ENCODE measurements around the gene KCNMB2. TPM values are rescaled to one million over a fixed set of nuclear protein-coding genes. Genes with fewer than 3 reads are reported as not detected.

Gene KCNMB2
- total and polyA plus RNA-seq, 8 donors, result 0.69 to 38.0 (median 2.3) TPM

- Histone ChIP-seq H3K27ac (no peak overlapping the region), H3K9me3 (no peaks in the 10 kb centered on the region), H3K27me3 (no peaks in the 10 kb centered on the region), H3K36me3 (no peaks in the 10 kb centered on the region), H3K4me1 (no peaks in the 10 kb centered on the region), H3K4me3 (no peak overlapping the region)
- intact Hi-C loops (cut with DNase I), result no loop called here
- FAIRE-seq, result no peak
- TF ChIP-seq CTCF (IDR thresholded peaks at IDR 0.05), result no peak
- 58 to 63% methylated on average over 3 of the region's 3 CpGs for WGBS, 2 donors
- DNase-seq, result no peak
- ATAC-seq, result no peak
Measured at GRCh38 chr3:178623666-178624255, 87.5 kb downstream of the KCNMB2 start.

GRCh38 chr3:178624276-178624675, 88.0 kb downstream of the KCNMB2 start:
- no peak for TF ChIP-seq CTCF (IDR thresholded peaks at IDR 0.05)
- no peak for ATAC-seq
- Histone ChIP-seq H3K27me3 (no peaks in the 10 kb centered on the region), H3K36me3 (no peaks in the 10 kb centered on the region), H3K27ac (no peak overlapping the region), H3K9me3 (no peaks in the 10 kb centered on the region), H3K4me3 (no peak overlapping the region), H3K4me1 (no peaks in the 10 kb centered on the region)
- intact Hi-C loops (cut with DNase I), result no loop called here
- DNase-seq, result no peak
- FAIRE-seq, result no peak

GRCh38 chr3:178625053-178625600, 88.9 kb downstream of the KCNMB2 start:
- Histone ChIP-seq H3K36me3 (no peaks in the 10 kb centered on the region), H3K4me3 (no peak overlapping the region), H3K27me3 (no peaks in the 10 kb centered on the region), H3K27ac (no peak overlapping the region), H3K4me1 (no peaks in the 10 kb centered on the region), H3K9me3 (no peaks in the 10 kb centered on the region)
- 92 to 94% methylated on average over 7 of the region's 7 CpGs for WGBS, 2 donors
- peak in 2 of 6 donors; percentile 42 to 46 for DNase-seq
- intact Hi-C loops (cut with DNase I), result no loop called here
- no peak for TF ChIP-seq CTCF (IDR thresholded peaks at IDR 0.05)
- no peak for FAIRE-seq
- no peak for ATAC-seq

GRCh38 chr3:178628037-178628436, 91.8 kb downstream of the KCNMB2 start:
- Histone ChIP-seq H3K27me3 (no peaks in the 10 kb centered on the region), H3K36me3 (no peaks in the 10 kb centered on the region), H3K27ac (no peak overlapping the region), H3K4me3 (no peak overlapping the region), H3K4me1 (no peaks in the 10 kb centered on the region), H3K9me3 (no peaks in the 10 kb centered on the region)
- ATAC-seq, result no peak
- intact Hi-C loops (cut with DNase I), result no loop called here
- no peak for FAIRE-seq
- TF ChIP-seq CTCF (IDR thresholded peaks at IDR 0.05), result no peak
- no peak for DNase-seq

- FAIRE-seq (no peak), DNase-seq (no peak), ATAC-seq (no peak)
- WGBS, 2 donors, result 76 to 86% methylated on average over 2 of the region's 2 CpGs
- no peak for TF ChIP-seq CTCF (IDR thresholded peaks at IDR 0.05)
- no peaks in the 10 kb centered on the region for H3K4me1 ChIP-seq
- no peak overlapping the region for H3K4me3 ChIP-seq
- H3K27ac ChIP-seq, result no peak overlapping the region
- H3K36me3 ChIP-seq, result no peaks in the 10 kb centered on the region
- H3K9me3 ChIP-seq, result no peaks in the 10 kb centered on the region
- intact Hi-C loops (cut with DNase I), result no loop called here
- no peaks in the 10 kb centered on the region for H3K27me3 ChIP-seq
Measured at GRCh38 chr3:178629430-178630178, 93.4 kb downstream of the KCNMB2 start.
